GM23338 (cell line): ENCODE data around the gene TRIM72.

Experiments
- EZH2 ChIP-seq: fragments of 200-600 bp; sonication (generic); IDR thresholded peaks from one replicate; pipeline ENCODE4 v1.8.0; 2017; ENCODE audit warnings: antibody characterized with exemption, mild to moderate bottlenecking, low read depth; ENCODE audit not compliant: unreplicated experiment
- EZH2phosphoT487 ChIP-seq: fragments of 200-600 bp; sonication (generic); IDR thresholded peaks from one replicate; pipeline ENCODE4 v1.8.1; 2018; ENCODE audit warnings: antibody characterized with exemption; ENCODE audit not compliant: unreplicated experiment
- JUNB ChIP-seq: IDR thresholded peaks from one replicate; pipeline ENCODE4 v1.6.1; 2016; ENCODE audit warnings: antibody characterized with exemption; ENCODE audit not compliant: unreplicated experiment
- POLR2AphosphoS5 ChIP-seq: IDR thresholded peaks from 2 replicates; pipeline ENCODE4 v1.6.1; 2016; ENCODE audit warnings: antibody characterized with exemption, low read depth
- REST ChIP-seq: IDR thresholded peaks from one replicate; pipeline ENCODE4 v1.6.1; 2018; ENCODE audit warnings: antibody characterized with exemption; ENCODE audit not compliant: unreplicated experiment
- TF ChIP-seq, protein P1 (sequence below), 2 experiments: fragments of 200-600 bp in 1 of 2; sonication (generic) in 1 of 2; conservative IDR thresholded peaks; 2 replicates each; pipeline versions ENCODE4 v1.5.1 to v1.6.1; 2016 to 2017; ENCODE audit warnings: antibody characterized with exemption in 2 of 2, low read depth in 2 of 2, mild to moderate bottlenecking in 2 of 2, moderate library complexity in 1 of 2

DNA sequence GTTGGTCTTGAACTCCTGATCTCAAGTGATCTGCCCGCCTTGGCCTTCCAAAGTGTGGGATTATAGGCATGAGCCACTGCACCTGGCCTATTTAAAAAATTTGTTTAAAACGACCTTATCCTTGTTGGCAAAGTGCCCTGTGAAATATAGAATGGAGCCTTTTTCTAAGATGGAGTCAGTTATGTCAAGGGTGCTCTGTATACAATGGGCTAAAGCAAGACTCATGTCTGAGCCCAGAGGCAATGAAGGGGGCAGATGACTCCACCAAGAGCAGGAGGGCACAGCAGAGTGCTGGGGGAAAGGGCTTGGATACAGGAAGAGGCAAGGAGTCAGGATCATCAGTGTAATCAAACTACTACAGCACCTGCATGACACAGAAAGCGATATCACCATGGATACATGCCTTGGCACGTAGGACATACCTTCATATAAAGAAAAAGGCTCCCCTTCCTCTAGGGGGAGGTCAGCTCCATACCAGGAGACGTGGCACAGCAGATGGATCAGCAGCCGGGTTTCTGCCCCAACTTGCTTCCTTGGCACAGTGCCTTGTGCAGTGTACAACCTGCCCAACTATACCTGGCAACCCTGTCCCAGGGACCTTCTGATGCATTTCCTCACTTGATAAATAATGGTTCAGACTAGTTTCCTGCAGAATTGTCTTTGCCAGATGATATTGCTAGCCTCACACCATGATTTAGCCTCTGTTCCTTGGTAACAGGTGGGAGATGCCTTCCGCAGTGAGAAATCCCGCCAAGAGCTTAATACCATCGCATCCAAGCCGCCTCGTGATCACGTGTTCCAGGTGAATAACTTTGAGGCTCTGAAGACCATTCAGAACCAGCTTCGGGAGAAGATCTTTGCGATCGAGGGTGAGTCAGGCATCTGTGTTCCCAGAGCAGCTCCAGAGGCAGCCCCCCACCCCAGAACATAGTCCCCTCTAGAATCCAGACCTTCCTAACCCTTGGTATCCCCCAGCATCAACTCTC, 61.2 kb downstream of the TRIM72 start:
- TF ChIP-seq, protein P1, sequence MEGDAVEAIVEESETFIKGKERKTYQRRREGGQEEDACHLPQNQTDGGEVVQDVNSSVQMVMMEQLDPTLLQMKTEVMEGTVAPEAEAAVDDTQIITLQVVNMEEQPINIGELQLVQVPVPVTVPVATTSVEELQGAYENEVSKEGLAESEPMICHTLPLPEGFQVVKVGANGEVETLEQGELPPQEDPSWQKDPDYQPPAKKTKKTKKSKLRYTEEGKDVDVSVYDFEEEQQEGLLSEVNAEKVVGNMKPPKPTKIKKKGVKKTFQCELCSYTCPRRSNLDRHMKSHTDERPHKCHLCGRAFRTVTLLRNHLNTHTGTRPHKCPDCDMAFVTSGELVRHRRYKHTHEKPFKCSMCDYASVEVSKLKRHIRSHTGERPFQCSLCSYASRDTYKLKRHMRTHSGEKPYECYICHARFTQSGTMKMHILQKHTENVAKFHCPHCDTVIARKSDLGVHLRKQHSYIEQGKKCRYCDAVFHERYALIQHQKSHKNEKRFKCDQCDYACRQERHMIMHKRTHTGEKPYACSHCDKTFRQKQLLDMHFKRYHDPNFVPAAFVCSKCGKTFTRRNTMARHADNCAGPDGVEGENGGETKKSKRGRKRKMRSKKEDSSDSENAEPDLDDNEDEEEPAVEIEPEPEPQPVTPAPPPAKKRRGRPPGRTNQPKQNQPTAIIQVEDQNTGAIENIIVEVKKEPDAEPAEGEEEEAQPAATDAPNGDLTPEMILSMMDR (conservative IDR thresholded peaks at IDR 0.05; ENCODE audit: low read depth in 2 of 2) = no peak
- TF ChIP-seq JUNB = no peak
- no peak for TF ChIP-seq EZH2
- TF ChIP-seq POLR2AphosphoS5 = no peak
- no peak for TF ChIP-seq EZH2phosphoT487
- TF ChIP-seq REST = no peak
